HCT116 (cell line): ENCODE data around the gene BHLHA9. TPM values are rescaled to one million over a fixed set of nuclear protein-coding genes. Genes with fewer than 3 reads are reported as not detected.

Experiments
- ATAC-seq: fragments of 200-7000 bp; cut with Tn5 transposase; 2 replicates; pipeline ENCODE4 v1.9.1; 2020; ENCODE audit warnings: mild to moderate bottlenecking, moderate library complexity
- BruUV-seq: library from RNA; stranded (reverse); fragments of 400-500 nt; replicated peaks from 2 replicates; lab custom pipeline; 2021; lab: Mats Ljungman, UMichigan
- CTCF ChIA-PET: fragments of 300-600 bp; sonication (Branson Sonifier 250); formaldehyde crosslinking; loops from one replicate; lab custom pipeline; 2021; ENCODE audit warnings: antibody characterized with exemption; lab: Charles Lee
- POLR2A ChIA-PET: fragments of 300-600, 350-600 bp; sonication (Branson Sonifier 250); formaldehyde crosslinking; loops from one replicate; lab custom pipeline; 2021; ENCODE audit warnings: antibody characterized with exemption; lab: Charles Lee
- RAD21 ChIA-PET, 2 experiments: fragments of 300-600 bp; sonication (Branson Sonifier 250); formaldehyde crosslinking; loops; one replicate each; lab custom pipeline; 2023; ENCODE audit warnings: low total read pairs in 2 of 2; ENCODE audit not compliant: uncharacterized antibody in 2 of 2, unreplicated experiment in 2 of 2, low non-redundant PET in 1 of 2; lab: Charles Lee
- DNase-seq: peaks from one replicate; pipeline ENCODE4 v3.0.0-alpha.2; 2010; ENCODE audit warnings: low read depth, low spot score
- H2AFZ ChIP-seq: fragments of 200-600 bp; shearing (Covaris generic), sonication (generic); 2 replicates; pipeline ENCODE4 v1.6.1; 2017; ENCODE audit warnings: low read depth, mixed run types, mixed read lengths, antibody characterized with exemption, low read length; ENCODE audit not compliant: poor library complexity, severe bottlenecking
- H3K27ac ChIP-seq: 2 replicates; pipeline ENCODE4 v1.5.1; 2012; ENCODE audit warnings: low read depth, low read length
- H3K27me3 ChIP-seq: fragments of 200-600 bp; sonication (generic); 2 replicates; pipeline ENCODE4 v1.6.1; 2016; ENCODE audit warnings: mixed run types, low read length, mixed read lengths; ENCODE audit not compliant: insufficient read depth
- H3K36me3 ChIP-seq, 2 experiments: fragments of 200-500 bp in 1 of 2; fragments of 200-600 bp in 1 of 2; sonication (Bioruptor generic) in 1 of 2; sonication (generic) in 1 of 2; 2 replicates each; pipeline versions ENCODE4 v1.5.1 to v1.6.1; 2014 to 2016; ENCODE audit warnings: low read length in 2 of 2, inconsistent platforms in 1 of 2, mixed read lengths in 1 of 2, mixed run types in 1 of 2; ENCODE audit not compliant: insufficient read depth in 2 of 2, control insufficient read depth in 1 of 2
- H3K4me1 ChIP-seq, 2 experiments: fragments of 200-600 bp in 1 of 2; sonication (generic) in 1 of 2; 2 replicates each; pipeline versions ENCODE4 v1.5.1 to v1.6.1; 2012 to 2017; ENCODE audit warnings: low read length in 2 of 2, inconsistent platforms in 1 of 2, mild to moderate bottlenecking in 1 of 2, mixed read lengths in 1 of 2, mixed run types in 1 of 2, moderate library complexity in 1 of 2; ENCODE audit not compliant: insufficient read depth in 2 of 2, control insufficient read depth in 1 of 2
- H3K4me2 ChIP-seq: fragments of 200-600 bp; sonication (generic); 2 replicates; pipeline ENCODE4 v1.6.1; 2017; ENCODE audit warnings: mixed run types, low read length, mixed read lengths
- H3K4me3 ChIP-seq, 2 experiments: fragments of 200-600 bp in 1 of 2; sonication (generic) in 1 of 2; replicated peaks in 1 of 2; 2 replicates each; pipeline ENCODE4 v1.5.1; 2011 to 2016; ENCODE audit warnings: low read length in 2 of 2, control low read depth in 1 of 2, low read depth in 1 of 2, mild to moderate bottlenecking in 1 of 2, mixed read lengths in 1 of 2, mixed run types in 1 of 2
- H3K79me2 ChIP-seq: fragments of 200-600 bp; sonication (generic); 2 replicates; pipeline ENCODE4 v1.6.1; 2017; ENCODE audit warnings: mild to moderate bottlenecking, mixed run types, low read length, moderate library complexity, mixed read lengths; ENCODE audit not compliant: insufficient read depth
- H3K9ac ChIP-seq: fragments of 200-600 bp; sonication (generic); 2 replicates; pipeline ENCODE4 v1.6.1; 2016; ENCODE audit warnings: low read length, mixed read lengths
- H3K9me2 ChIP-seq: fragments of 200-600 bp; sonication (generic), shearing (Covaris generic); 2 replicates; pipeline ENCODE4 v1.6.1; 2017; ENCODE audit warnings: mixed run types, mild to moderate bottlenecking, moderate library complexity; ENCODE audit not compliant: insufficient read depth
- H3K9me3 ChIP-seq, 2 experiments: fragments of 200-500 bp in 1 of 2; fragments of 200-600 bp in 1 of 2; sonication (Bioruptor generic) in 1 of 2; sonication (generic) in 1 of 2; 2 replicates each; pipeline ENCODE4 v1.6.1; 2014 to 2017; ENCODE audit warnings: low read length in 2 of 2, mixed read lengths in 2 of 2, inconsistent platforms in 1 of 2, low read depth in 1 of 2, mild to moderate bottlenecking in 1 of 2, mixed run types in 1 of 2, moderate library complexity in 1 of 2; ENCODE audit not compliant: control insufficient read depth in 1 of 2, insufficient read depth in 1 of 2
- H4K20me1 ChIP-seq: fragments of 200-600 bp; sonication (generic), shearing (Covaris generic); 2 replicates; pipeline ENCODE4 v1.6.1; 2017; ENCODE audit warnings: mixed run types, mild to moderate bottlenecking, moderate library complexity; ENCODE audit not compliant: insufficient read depth
- CBX3 ChIP-seq: IDR thresholded peaks from 2 replicates; pipeline ENCODE4 v1.6.1; 2012; ENCODE audit warnings: low read depth
- CEBPB ChIP-seq: IDR thresholded peaks from 2 replicates; pipeline ENCODE4 v1.6.1; 2012; ENCODE audit warnings: low read depth
- ELF1 ChIP-seq: IDR thresholded peaks from 2 replicates; pipeline ENCODE4 v1.6.1; 2012; ENCODE audit warnings: low read depth, borderline replicate concordance
- EZH2 ChIP-seq: fragments of 200-600 bp; sonication (generic); IDR thresholded peaks from 2 replicates; pipeline ENCODE4 v1.6.1; 2017; ENCODE audit warnings: antibody characterized with exemption, mixed run types
- EZH2phosphoT487 ChIP-seq: fragments of 200-600 bp; IDR thresholded peaks from 2 replicates; pipeline ENCODE4 v1.6.1; 2018; ENCODE audit warnings: antibody characterized with exemption, borderline replicate concordance
- FOSL1 ChIP-seq: IDR thresholded peaks from 2 replicates; pipeline ENCODE4 v1.6.1; 2012; ENCODE audit warnings: low read depth
- JUND ChIP-seq: IDR thresholded peaks from 2 replicates; pipeline ENCODE4 v1.6.1; 2012
- POLR2A ChIP-seq: IDR thresholded peaks from 2 replicates; pipeline ENCODE4 v1.7.0; 2011; ENCODE audit warnings: borderline replicate concordance; ENCODE audit not compliant: insufficient read depth, insufficient read length; ENCODE audit errors: extremely low read depth
- POLR2AphosphoS5 ChIP-seq: IDR thresholded peaks from 2 replicates; pipeline ENCODE4 v1.6.1; 2011; ENCODE audit warnings: mild to moderate bottlenecking, low read depth, low read length, moderate library complexity
- RAD21 ChIP-seq: IDR thresholded peaks from 2 replicates; pipeline ENCODE4 v1.6.1; 2012; ENCODE audit warnings: low read depth, mild to moderate bottlenecking
- SIN3A ChIP-seq: IDR thresholded peaks from 2 replicates; pipeline ENCODE4 v1.6.1; 2012; ENCODE audit warnings: low read depth
- SP1 ChIP-seq: IDR thresholded peaks from 2 replicates; pipeline ENCODE4 v1.6.1; 2012; ENCODE audit warnings: low read depth
- SRF ChIP-seq: IDR thresholded peaks from 2 replicates; pipeline ENCODE4 v1.6.1; 2012; ENCODE audit warnings: low read depth
- YY1 ChIP-seq: IDR thresholded peaks from 2 replicates; pipeline ENCODE4 v1.6.1; 2011; ENCODE audit warnings: low read length, low read depth, moderate library complexity, mild to moderate bottlenecking; ENCODE audit not compliant: insufficient replicate concordance; ENCODE audit errors: extremely low read depth
- ZFX ChIP-seq: fragments of 450-650 bp; IDR thresholded peaks from 2 replicates; pipeline ENCODE4 v1.6.1; 2017
- ZNF274 ChIP-seq: fragments of 200-500 bp; sonication (Bioruptor generic); IDR thresholded peaks from 2 replicates; pipeline ENCODE4 v1.6.1; 2014; ENCODE audit warnings: mild to moderate bottlenecking, low read depth, low read length, inconsistent platforms
- intact Hi-C: fragments of 100-400 bp; cut with micrococcal nuclease; formaldehyde crosslinking; loops from 2 replicates; pipeline ENCODE4 v1.10.0; 2022
- total RNA-seq: library from RNA; stranded (reverse); gene quantifications from one replicate; pipeline ENCODE4 v1.2.1, GENCODE V29; 2021; ENCODE audit not compliant: unreplicated experiment
- TF ChIP-seq, protein P1 (sequence below), 3 experiments: fragments of 200-600 bp in 1 of 3; sonication (generic) in 1 of 3; IDR thresholded peaks in 2 of 3; conservative IDR thresholded peaks in 1 of 3; 2 replicates each; pipeline ENCODE4 v1.5.1; 2012 to 2017; ENCODE audit warnings: low read depth in 2 of 3, low read length in 2 of 3, antibody characterized with exemption in 1 of 3, borderline replicate concordance in 1 of 3, control low read depth in 1 of 3, mild to moderate bottlenecking in 1 of 3, mixed read lengths in 1 of 3, mixed run types in 1 of 3, moderate library complexity in 1 of 3; ENCODE audit not compliant: insufficient read depth in 1 of 3
- TF ChIP-seq, protein P2 (sequence below): IDR thresholded peaks from 2 replicates; pipeline ENCODE4 v1.6.1; 2012
- TF ChIP-seq, protein P3 (sequence below): IDR thresholded peaks from 2 replicates; pipeline ENCODE4 v1.6.1; 2011; ENCODE audit warnings: mild to moderate bottlenecking, low read length, moderate library complexity; ENCODE audit not compliant: insufficient replicate concordance; ENCODE audit errors: extremely low read depth

The BHLHA9 gene
- total RNA-seq, 1 experiment from 2014 or later = not detected

DNA sequence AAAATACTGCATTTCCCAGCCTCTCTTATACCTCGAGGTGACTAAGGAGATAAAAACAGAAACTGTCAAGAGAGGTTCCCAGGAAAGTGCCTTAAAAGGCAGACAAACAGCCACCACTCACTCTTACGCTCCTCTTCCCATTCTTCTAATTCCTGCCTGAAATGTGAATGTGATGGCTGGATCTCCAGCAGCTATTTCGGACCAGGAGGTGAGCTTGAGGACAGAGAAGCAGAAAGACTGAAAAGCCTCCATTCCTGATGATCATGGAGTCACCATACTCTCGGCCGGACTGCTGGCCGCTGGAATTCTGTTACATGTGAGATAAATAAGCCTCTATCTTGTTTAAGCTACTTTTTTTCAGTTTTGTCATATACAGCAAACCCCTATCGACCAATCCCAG lies 49.0 kb upstream of the BHLHA9 start (continued):
- TF ChIP-seq, protein P1, sequence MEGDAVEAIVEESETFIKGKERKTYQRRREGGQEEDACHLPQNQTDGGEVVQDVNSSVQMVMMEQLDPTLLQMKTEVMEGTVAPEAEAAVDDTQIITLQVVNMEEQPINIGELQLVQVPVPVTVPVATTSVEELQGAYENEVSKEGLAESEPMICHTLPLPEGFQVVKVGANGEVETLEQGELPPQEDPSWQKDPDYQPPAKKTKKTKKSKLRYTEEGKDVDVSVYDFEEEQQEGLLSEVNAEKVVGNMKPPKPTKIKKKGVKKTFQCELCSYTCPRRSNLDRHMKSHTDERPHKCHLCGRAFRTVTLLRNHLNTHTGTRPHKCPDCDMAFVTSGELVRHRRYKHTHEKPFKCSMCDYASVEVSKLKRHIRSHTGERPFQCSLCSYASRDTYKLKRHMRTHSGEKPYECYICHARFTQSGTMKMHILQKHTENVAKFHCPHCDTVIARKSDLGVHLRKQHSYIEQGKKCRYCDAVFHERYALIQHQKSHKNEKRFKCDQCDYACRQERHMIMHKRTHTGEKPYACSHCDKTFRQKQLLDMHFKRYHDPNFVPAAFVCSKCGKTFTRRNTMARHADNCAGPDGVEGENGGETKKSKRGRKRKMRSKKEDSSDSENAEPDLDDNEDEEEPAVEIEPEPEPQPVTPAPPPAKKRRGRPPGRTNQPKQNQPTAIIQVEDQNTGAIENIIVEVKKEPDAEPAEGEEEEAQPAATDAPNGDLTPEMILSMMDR (IDR thresholded peaks at IDR 0.05 in 2 of 3, conservative IDR thresholded peaks at IDR 0.05 in 1 of 3; ENCODE audit: borderline replicate concordance in 1 of 3, insufficient read depth in 1 of 3, low read depth in 2 of 3, low read length in 2 of 3) = no peak
- TF ChIP-seq SIN3A (no peak), SP1 (no peak), SRF (no peak), EZH2 (no peak)
- TF ChIP-seq, protein P2, sequence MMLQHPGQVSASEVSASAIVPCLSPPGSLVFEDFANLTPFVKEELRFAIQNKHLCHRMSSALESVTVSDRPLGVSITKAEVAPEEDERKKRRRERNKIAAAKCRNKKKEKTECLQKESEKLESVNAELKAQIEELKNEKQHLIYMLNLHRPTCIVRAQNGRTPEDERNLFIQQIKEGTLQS = no peak

GRCh38 chr17:1222321-1222720 lies 47.9 kb upstream of the BHLHA9 start:
- Histone ChIP-seq H3K4me1 (no peaks in the 10 kb centered on the region), H3K9ac (no peak overlapping the region), H3K79me2 (no peaks in the 10 kb centered on the region), H3K27ac (no peak overlapping the region), H3K27me3 (no peaks in the 10 kb centered on the region), H2AFZ (no peak overlapping the region), H3K9me2 (no peaks in the 10 kb centered on the region), H3K4me3 (no peak overlapping the region), H3K9me3 (no peaks in the 10 kb centered on the region), H4K20me1 (no peaks in the 10 kb centered on the region), H3K4me2 (no peak overlapping the region), H3K36me3 (no peaks in the 10 kb centered on the region)
- TF ChIP-seq, protein P2 = no peak
- TF ChIP-seq EZH2 = no peak
- no peak for TF ChIP-seq JUND
- no peak for TF ChIP-seq CBX3
- no peak for TF ChIP-seq FOSL1
- TF ChIP-seq, protein P3, sequence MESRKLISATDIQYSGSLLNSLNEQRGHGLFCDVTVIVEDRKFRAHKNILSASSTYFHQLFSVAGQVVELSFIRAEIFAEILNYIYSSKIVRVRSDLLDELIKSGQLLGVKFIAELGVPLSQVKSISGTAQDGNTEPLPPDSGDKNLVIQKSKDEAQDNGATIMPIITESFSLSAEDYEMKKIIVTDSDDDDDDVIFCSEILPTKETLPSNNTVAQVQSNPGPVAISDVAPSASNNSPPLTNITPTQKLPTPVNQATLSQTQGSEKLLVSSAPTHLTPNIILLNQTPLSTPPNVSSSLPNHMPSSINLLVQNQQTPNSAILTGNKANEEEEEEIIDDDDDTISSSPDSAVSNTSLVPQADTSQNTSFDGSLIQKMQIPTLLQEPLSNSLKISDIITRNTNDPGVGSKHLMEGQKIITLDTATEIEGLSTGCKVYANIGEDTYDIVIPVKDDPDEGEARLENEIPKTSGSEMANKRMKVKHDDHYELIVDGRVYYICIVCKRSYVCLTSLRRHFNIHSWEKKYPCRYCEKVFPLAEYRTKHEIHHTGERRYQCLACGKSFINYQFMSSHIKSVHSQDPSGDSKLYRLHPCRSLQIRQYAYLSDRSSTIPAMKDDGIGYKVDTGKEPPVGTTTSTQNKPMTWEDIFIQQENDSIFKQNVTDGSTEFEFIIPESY = no peak
- TF ChIP-seq ZFX = no peak
- TF ChIP-seq CEBPB = no peak
- TF ChIP-seq SP1 = no peak
- no peak for TF ChIP-seq ZNF274
- TF ChIP-seq ELF1 = no peak
- no peak for TF ChIP-seq YY1
- no peak for TF ChIP-seq EZH2phosphoT487
- TF ChIP-seq POLR2A = no peak
- no peak for TF ChIP-seq RAD21
- no peak for TF ChIP-seq POLR2AphosphoS5
- BruUV-seq = no TSS peak
- ChIA-PET RAD21 (no interaction called here), CTCF (interaction anchor here (0.6 kb wide), 1 partner anchor 113 kb away, joined by 3 read pairs; no protein-coding TSS in a partner anchor), POLR2A (no interaction called here)
- ATAC-seq (no peak), DNase-seq (no peak)
- intact Hi-C loops = no loop called here
